Activated CD8-positive, alpha-beta memory T cell treated with anti-CD3 and anti-CD28 coated beads for 24 hours (primary cell): ENCODE data around the gene DMD.

ENCODE experiments used
- DNase-seq: peaks from one replicate; pipeline ENCODE4 v3.0.0-alpha.2; 2020

DMD gene

DNA sequence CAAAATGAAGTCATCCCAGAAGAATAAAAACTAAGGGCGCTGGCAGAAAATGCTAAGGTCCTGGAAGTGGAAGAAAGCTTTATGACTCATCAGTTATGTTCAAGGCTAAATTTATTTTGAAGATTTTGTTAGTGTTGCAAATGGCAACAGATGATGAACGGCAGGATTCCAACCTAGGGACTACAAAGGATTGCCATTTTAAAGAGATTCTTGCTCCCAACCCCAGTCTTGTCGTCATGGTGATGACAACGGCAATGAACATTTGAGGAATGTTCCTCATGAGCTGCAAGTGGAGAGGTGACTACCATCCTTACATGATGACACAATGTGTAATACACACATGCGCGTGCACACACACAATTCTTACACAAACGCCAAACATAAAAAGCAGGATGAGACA, 2085.1 kb downstream of the DMD start:
- DNase-seq, result no peak

DNA sequence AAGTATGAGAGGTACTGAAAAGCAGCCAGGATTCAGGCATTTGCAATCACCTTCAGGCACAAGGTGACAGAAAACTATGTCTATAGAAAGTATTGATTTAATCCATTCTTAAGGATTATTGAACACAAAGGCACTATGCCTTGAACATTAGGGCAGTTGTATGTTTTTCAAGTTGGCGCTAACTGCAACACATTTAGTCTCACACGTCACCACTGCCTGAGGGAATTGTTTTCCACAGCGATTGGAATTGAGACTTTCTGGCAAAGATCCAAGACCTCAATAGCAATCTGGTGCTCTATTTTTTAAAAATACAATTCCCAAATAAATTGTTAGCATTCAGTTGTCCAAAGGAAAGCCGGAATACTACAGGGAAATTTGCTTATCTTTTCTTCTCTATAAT, 2086.8 kb downstream of the DMD start:
- no peak for DNase-seq

DNA sequence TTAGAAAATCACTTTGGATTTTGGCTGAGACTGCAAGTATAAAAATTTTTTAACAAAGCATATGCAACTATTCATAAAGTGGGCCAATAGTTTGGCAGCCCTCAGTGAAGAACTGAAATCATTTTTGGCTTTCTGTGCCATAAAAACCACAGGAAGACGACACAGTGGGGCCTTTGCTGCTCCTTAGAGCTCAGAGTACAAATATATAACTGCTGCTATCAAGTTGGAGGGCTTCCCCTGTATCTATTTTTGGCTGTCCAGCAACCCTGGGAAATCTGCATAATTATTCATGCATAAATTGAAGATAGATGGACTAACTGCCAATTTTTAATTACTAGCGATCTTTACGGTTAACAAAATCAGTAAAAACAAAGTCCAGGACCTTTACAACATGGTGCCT, 2088.0 kb downstream of the DMD start:
- DNase-seq, result no peak

DNA sequence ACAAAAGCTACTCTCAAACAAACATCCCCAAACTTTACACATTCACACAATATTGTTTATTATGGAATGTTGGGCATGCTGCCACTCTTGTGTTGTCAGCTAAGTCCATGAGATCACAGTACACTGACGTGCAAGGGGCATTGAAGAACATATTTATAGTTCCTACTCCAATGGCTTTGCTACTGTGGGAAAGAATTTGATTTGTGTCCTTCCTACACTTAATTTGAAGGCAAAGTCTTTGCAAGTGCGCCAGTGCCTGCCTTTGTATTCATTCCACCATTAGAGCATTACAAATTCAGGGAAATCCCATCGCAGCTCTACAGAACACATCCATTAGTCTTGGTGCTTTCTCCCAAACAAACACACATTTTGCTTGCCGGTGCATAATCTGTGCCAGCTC, 2094.1 kb downstream of the DMD start:
- DNase-seq, result no peak

DNA sequence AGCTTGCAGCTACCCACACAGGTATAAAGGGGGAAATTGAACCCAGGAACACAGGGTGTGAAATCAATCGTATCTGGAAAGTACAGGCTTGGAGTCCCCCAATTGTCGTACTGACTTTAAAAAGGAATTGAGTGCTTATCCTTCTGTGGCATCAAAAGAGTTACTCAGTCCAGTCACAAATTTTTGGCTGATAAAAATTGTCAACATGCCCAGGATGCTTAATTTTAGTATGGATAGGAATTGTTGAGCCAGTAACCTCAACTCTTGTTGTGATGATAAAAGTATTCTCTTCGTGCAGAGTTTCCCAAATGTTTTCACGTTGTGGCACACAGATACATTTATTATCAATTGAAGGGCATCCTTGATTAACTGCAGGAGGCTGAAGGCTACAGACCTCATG, 2096.0 kb downstream of the DMD start:
- DNase-seq, result no peak

DNA sequence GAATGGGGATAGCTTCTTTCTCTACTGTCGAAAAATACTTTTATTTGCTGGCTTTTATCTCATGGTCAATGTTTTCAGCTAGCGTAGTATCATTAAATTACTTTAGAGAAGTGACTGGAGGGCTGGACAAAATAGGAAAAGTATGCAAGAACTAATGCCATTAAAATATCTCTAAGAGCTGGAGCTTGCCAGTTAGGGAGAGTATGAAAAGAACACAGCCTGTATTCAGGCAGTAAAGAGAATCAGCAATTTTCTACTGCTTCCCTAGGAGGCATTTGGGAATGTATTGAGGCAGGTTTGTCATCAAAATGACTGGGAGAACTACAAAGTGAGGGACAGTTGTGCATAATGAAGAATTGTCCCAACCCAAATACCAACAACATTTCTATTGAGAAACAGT, 2096.5 kb downstream of the DMD start:
- no peak for DNase-seq

DNA sequence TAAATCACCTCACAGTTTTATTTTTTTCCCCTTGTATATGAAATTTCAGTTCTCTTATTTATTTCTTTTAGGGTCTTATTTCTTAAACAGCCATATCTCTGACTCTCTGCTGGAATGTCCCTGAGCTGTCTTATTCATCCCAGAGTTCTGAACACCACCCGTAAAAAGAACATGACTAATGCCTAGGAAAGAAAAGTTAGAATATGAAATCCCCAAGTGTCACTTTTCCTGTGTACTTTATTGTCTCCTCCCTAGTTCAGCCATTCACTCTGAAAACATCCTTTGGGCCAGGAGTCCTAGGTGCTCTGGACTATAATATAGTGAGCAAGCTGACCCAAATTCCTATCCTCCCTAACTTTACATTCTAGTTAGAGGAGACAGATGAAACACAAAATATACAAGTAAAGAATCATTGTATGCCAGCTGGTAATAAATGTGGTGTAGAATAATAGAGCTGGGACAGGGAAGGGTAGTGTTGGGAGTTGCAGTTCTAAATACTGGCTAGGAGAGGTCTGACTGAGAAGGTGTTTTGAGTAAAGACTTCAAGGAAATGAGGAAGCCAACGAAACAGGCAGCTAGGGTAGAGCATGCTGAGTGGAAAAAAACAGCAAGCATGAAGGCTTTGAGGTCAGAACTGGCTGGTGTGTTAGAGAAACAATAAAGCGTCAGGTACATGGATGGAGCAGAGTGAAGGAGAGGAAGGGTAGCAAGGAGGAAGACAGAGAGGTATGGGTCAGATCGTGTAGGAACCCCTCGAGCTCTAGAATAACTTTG, 2098.9 kb downstream of the DMD start:
- DNase-seq, result no peak

DNA sequence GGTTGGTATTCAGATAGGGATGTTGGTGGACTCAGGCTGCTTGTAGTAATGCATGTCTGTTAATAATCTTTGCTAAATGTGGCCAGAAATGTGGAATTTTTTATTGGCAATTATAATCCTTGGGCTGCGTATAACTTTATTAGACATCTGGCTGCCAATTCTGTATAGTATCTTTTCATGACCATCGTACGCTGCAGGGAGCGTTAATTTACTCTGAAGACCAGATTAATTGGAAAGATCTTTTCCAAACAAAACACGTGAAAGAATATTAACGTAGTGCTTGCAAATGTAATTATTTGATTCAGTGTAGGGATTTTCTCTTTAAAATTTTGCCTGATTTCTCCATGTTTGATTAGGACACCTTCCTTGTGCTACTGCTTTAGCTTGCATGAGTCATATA, 2100.7 kb downstream of the DMD start:
- DNase-seq, result no peak

DNA sequence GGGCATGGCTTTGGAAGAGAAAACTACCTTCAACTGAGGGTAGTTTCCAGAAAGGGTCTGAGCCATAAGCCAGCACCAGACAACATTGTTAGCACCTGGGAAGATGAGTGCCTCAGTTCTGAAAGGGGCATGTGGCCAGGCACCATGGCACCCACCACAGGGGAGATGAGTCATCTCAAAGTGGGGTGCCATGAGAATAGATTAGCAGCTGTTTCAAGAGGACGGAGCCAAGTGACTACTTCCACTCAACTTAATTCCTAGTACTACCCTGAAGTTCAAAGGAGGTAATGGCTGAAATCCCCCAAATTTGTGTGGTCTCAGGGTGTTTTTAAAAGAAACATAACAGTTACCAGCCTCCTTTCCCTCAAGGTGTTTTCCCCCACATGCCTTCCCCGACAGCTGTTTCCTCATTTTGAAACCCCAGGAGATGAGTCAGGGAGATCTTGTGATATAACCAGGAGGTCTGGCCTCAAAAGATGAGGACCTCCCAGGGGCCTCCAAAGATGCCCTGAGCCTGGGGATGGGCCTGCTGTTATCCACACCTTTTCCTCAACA, 2111.7 kb downstream of the DMD start:
- no peak for DNase-seq

DNA sequence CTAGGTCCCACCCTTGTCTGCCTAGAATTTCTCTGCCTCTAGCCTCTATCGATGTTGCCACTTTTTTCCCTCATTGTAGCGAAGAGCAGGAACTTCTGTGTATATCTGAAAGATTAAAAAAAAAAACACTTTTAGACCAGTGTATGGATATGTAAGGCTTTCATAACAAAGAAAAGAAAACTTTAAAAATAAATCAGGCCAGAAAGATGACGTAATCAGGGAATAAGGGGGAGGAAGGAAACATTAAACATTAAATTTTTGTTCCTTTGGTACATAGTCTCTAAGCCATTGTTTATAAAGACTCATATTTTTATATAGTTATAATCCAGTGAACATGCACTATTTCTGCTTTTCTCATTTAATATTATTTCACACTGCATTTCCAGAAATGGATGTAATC, 2113.3 kb downstream of the DMD start:
- DNase-seq, result no peak

DNA sequence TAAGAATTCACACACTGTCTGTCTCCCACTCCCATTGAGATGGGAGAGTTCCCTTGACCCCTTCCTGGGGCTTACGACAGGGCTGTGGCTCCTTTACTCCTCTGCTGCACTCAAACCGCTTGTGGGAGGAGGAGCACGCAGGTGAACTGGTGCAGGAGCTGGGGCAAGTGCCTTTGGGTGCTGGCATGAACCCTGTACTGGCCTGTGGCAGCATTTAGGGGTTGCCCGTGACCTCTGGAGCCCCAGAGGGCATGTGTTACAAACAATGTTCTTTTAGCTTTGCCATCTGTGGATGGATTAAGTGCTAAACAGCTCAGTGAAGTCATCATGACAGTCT, 2117.7 kb downstream of the DMD start:
- no peak for DNase-seq

DNA sequence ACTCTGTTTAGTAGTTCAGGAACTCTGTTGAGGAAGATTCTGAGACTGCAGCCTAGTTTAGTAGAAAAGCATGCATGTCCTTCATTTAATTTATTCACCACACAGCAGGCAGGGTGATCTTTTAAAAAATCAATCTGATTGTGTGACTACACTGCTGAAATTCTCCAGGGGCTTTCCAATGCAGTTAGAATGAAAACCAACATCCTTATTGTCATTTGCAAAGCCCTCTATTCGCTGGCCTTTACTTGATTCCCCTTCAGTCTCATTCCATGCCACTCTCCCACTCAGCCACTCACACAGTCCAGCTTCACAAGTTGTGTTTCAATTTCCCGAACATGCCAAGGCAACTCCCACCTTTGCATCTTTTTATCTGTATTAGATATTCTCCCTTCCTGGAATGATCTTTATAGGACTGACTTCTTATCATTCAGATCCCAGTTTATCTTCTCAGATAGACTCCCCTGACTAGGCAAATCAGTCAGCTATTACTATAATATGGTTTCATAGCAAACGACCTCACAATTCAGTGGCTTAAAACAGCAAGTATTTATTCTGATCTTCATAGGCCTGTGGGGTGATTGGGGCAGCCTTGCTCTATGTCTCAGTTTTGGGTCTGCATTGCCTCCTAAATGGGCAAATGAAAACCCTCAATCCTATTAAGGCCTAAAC, 2118.2 kb downstream of the DMD start:
- no peak for DNase-seq

DNA sequence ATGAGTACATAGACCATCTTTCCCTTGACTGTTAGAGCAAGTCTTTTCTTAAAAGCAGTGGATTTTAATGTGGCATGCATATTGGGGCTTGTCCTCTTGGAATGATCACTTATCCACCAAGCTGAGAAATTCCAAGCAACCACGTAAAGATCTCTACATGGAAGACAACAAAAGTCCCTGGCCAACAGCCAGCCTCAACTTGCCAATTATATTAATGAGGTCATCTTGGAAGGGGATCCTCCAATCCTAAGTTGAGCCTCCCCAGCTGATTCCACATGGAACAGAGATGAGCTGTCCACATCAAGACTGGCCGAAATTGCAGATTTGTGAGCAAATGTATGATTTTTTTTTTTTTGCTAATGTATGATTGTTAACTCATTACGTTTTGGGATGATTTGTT, 2118.9 kb downstream of the DMD start:
- no peak for DNase-seq

DNA sequence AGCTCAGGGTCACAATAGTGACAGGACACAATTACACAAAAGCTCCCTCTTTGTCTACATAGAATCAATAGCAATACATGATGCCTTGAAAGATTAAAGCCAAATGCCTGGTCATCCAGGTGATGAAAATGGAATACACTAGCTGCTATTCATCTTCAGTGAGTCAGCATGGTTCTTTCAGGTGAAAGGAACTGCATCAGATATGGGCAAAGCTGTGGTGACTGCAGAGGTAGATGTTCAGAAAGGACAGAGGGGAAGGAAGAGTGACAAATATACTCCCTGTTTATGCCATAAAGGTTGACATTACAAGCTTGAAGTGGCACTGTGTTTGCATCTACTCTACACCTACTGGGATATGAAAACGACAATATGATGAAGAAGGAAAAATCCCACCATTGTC, 2119.5 kb downstream of the DMD start:
- DNase-seq, result no peak

DNA sequence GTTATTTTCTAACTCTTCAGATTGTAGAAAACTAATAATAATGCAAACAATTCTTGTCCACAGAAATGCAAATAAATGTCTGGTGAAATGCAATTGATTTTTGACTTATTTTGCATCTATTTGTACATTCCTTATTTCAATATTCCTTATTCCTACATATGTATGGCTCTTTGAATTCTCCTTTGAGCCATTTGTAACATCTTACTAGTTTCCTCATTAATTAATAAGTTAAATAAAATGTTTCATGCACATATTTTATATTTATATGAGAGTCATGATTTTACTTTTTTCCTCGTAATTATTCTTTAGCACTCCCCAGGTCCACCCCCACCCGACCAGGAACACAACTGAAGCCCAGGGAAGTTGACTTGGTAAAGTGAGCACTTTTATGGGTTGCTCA, 2136.8 kb downstream of the DMD start:
- no peak for DNase-seq

DNA sequence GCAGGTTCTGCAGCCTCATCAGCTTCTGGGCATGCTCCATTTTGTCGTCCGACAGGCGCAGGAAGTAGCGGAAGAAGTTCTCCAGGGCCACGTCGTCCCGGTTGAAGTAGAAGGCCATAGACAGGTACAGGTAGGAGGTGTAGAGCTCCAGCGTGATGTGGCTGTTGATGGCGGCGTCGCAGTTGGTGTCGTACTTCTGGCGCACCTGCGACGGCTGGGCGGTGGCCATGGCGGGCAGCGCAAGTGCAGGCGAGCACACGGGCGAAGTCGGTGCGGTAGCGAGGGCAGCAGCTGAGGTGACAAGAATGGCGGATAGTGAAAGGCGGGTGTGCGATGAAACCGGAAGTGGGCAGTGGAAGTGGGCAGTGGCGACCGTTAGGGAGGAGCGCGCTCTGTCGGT, 2139.6 kb downstream of the DMD start, which contains the start of gene FTHL17:
FTHL17 (minus strand) TSS at position 317 of the 400 bp plus-strand sequence; CDS start at position 229, 88 bp downstream.
- DNase-seq, result no peak

DNA sequence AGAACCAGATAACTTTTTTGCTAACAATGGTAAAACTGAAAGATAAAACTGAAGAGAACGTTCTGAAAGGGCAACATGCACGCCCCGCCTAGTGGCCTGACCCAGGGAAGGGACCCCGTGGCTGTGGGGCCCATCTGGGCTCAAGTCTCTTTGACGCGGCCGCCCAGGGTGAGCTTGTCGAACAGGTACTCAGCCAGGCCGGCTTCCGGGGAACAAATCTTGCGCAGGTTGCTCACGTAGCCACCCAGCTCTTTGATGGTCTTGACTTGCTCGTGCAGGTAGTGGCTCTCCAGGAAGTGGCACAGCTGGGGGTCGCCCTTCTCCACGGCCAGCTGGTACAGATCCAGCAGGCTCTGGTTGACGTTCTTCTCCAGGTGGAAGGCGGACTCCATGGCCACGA, 2140.1 kb downstream of the DMD start:
- DNase-seq, result no peak

DNA sequence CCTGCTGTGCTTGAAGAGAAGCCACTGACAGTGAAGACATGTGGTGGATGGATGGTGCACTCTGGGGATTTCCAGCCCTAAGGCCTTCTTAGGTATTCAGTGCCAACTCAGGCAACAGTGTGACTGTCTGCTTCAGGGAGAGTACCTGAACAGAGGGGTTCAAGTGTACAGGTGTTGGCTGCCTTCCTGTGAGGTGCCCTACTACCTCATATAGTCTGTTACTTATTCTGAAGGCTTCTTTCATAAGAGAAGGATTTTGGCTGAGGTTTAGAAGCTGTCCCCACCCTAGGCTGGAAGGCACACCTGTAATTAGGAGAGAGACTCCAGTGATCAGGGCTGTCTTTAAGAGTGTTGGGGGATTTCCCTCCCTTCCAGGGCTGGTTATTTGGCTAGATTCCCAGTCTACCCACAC, 2141.3 kb downstream of the DMD start:
- DNase-seq, result no peak
